Measurements from ENCODE around the gene MAPRE3.

Gene MAPRE3

GRCh38 chr2:26985807-26986206 lies 15.4 kb downstream of the MAPRE3 start:
- no peak for DNase-seq (ENCODE audit: low spot score)

DNA sequence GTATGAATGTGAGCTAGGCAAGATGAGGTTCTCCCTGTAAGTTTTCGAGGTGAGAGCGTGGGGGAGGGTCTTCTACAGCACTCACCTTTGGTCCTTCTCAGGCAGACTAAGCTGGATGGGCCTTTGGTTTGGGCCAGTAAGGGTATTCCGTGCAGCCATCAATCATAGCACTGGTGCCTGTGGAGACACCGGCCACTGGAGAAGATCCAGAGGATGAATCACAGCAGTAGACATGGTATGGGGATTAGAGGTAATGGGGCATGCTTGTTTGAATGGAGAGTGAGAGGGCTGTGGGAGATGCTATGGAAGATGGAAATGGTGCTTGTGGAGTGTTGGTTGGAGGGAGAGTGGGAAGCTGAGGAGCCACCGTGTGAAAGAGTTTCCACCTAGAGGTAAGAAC lies 16.1 kb downstream of the MAPRE3 start:
- no peak for DNase-seq (ENCODE audit: low spot score)

DNA sequence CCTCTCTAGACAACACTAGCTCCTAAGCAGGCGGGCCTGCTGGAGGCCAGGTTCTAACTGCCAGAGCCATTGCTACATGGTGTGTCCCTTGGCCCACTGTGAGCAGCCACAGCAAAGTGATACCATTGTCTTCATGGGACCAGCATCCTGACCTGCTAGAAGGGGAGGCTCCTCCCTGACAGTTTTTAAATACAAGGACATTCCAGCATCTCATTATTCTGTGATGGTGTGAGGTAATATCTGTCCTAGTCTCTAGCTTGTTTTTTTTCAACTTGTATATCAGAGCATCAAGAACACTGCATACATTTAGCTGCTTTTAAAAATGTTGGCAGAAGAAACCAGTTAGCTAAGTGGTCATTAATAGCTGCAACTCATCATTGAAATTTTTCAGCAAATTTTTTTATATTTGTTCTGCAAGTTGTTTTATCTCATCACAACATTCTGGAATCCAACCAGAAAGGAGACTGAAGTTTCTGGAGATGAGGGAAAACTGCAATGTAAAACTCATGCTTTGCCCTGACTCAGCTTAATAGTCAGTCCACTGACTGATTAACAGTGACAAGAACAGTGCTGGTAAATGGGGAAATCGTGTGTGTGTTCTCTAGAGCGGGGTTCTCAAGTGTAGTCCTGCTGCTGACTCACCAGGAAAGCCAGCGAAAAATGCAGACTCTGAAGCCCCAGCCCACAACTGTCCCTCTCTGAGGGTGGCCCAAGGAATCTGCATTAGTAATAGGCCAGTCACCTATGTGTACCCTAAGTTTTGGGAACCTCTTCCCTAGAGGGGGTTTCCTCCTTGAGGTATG lies 17.8 kb downstream of the MAPRE3 start:
- DNase-seq (ENCODE audit: low spot score), result peak; percentile 25

GRCh38 chr2:26989156-26989555 lies 18.7 kb downstream of the MAPRE3 start:
- no peak for DNase-seq (ENCODE audit: low spot score)

DNA sequence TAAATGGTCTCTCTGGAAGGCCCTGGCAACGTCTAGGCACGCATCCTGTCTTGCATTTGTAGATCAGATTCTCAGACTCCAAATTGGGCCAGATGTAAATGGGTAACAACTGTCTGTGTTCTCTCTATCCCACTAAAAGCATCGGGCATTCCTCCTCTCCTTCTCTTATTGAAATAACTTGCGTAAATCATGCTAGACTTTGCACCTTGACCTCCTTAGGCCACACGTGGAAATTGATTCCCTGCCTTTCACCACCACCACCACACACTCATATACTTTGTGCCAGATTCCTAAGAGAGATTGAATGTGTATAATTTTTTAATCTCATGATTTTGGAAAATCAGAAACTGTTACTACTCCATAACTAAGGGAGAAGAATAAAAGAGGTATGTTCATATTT lies 21.3 kb downstream of the MAPRE3 start:
- no peak for DNase-seq (ENCODE audit: low spot score)

- no peak for DNase-seq (ENCODE audit: low spot score)
These were observed 23.3 kb downstream of the MAPRE3 start for GRCh38 chr2:26993768-26994167.

GRCh38 chr2:26994983-26995382 lies 24.5 kb downstream of the MAPRE3 start:
- no peak for DNase-seq (ENCODE audit: low spot score)

GRCh38 chr2:26997394-26997793 lies 27.0 kb downstream of the MAPRE3 start:
- no peak for DNase-seq (ENCODE audit: low spot score)

- DNase-seq (ENCODE audit: low spot score), result no peak
These were observed 27.9 kb downstream of the MAPRE3 start for GRCh38 chr2:26998323-26998722.

DNA sequence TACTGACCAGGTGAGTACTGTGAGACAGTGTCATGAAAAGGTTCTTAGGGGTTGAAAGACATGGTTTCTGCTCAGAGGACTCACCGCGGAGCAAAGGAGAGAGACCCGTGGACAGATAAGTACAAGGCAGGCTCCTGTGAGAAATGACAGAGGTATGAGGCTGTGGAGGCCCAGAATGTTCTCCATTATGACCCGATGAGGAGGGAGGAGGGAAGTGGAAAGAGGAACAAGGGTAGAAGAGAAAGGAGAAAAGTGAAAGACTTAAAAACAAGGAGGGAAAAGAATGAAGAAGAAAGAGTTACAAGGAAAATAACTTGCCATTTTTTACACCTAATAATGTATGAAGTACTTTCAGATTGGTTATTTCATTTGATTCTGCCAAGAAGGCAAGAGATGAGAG lies 29.8 kb downstream of the MAPRE3 start:
- no peak for DNase-seq (ENCODE audit: low spot score)

GRCh38 chr2:27000995-27001394 lies 30.6 kb downstream of the MAPRE3 start:
- DNase-seq (ENCODE audit: low spot score), result no peak

GRCh38 chr2:27001950-27002349 lies 31.5 kb downstream of the MAPRE3 start:
- no peak for DNase-seq (ENCODE audit: low spot score)

GRCh38 chr2:27003007-27003406 lies 32.6 kb downstream of the MAPRE3 start:
- no peak for DNase-seq (ENCODE audit: low spot score)

- DNase-seq (ENCODE audit: low spot score), result no peak
These were observed 33.4 kb downstream of the MAPRE3 start for GRCh38 chr2:27003857-27004256.

DNA sequence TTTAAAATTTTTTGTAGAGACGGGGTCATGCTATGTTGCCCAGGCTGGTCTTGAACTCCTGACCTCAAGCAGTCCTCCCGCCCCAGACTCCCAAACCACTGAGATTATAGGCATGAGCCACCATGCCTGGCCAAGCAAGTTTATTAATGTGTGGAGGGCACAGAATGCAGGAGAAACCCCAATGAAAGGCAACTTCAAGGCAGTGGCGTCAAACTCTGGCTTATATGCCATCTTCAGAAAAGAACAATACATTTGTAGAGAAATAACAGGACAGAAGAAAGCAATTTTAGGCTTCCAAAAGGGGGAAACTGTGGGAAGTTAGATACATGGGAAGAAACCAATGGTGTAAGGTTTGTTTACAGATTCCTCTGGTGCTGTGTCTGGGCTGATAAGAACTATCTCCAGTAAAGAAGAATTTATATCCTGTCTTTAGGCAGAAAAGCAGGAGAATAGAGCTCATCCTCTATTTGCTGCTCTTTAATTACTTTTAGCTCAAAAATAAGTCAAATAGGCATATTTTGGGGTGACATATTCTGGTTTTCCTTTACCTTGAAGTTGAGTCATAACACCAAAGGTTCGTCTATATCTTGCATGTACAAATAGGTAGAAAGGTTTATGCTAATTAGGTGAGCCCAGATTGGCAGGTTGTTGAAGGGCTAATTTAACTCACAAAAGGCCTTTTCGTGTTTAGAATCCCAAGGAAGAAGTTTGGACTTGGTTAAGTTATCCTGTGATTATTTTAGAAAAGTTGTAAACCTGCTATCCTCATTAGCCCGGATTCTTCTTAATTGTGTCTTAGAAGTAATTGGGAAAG lies 36.4 kb downstream of the MAPRE3 start:
- no peak for DNase-seq (ENCODE audit: low spot score)

- DNase-seq (ENCODE audit: low spot score), result no peak
These were observed 37.3 kb downstream of the MAPRE3 start for GRCh38 chr2:27007416-27008374.

DNA sequence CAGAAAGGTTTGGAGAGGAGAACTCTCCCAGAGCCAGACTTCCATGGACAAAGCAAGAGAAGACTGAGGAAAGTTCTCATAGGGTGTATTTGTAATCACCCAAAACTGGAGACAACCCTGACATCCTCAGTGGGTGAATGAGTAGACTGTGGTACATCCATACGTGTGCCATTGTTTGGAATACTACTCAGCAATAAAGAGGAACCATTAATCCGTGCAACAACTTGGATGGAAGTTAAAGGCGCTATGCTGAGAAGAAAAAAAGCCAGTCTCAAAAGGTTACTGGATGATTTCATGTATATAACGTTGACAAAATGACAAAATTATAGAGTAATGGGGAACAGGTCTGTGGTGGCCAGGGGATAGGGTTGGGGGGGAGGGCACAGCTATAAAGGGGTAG lies 38.2 kb downstream of the MAPRE3 start:
- DNase-seq (ENCODE audit: low spot score), result no peak

GRCh38 chr2:27009083-27009482 lies 38.6 kb downstream of the MAPRE3 start:
- no peak for DNase-seq (ENCODE audit: low spot score)

- no peak for DNase-seq (ENCODE audit: low spot score)
These were observed 39.3 kb downstream of the MAPRE3 start for GRCh38 chr2:27009716-27010115.

- DNase-seq (ENCODE audit: low spot score), result no peak
These were observed 39.7 kb downstream of the MAPRE3 start for GRCh38 chr2:27010139-27010538.

DNA sequence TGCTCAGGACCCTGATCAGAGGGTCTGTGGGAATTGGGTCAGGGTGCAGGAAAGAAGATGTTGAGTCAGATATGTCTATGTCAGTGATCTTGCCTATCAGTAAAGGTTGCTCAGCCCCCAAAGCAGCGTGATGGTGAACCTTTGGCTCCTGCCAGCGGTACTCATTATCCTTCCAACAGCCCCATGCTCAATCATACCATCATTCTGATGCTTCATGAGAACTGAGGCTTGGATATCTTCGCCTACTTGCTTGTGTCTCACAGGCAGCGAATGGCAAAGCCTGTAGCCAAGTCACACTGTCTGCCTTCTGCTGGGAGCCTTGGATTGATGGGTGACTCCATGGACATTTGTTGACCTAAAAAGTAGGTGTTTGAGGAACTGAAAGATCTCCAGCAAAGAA lies 43.3 kb downstream of the MAPRE3 start:
- DNase-seq (ENCODE audit: low spot score), result no peak

GRCh38 chr2:27014771-27015433 lies 44.5 kb downstream of the MAPRE3 start:
- no peak for DNase-seq (ENCODE audit: low spot score)
